Measurements from ENCODE around the gene FCHO1.
"Not testable (repeated sequence)": the region's sequence is repeated elsewhere in the genome, so short reads cannot be mapped to it uniquely, and the experiment has no call there.

DNA sequence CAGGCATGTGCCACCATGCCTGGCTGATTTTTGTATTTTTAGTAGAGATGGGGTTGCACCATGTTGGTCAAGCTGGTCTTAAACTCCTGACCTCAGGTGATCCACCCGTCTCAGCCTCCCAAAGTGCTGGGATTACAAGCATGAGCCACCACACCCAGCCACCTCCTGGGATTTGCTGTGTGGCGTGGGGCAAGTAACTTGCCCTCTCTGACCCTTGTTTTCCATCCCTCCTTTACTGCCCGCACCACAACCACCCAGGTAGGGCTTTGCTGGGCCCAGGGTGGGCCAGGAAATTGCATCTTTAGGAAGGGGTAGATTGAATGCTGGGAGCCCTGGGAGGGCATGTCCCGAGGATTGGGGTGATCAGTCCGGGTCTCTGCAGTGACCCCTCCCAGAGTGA lies 32.4 kb downstream of the FCHO1 start:
- TF ChIP-seq, protein P1, sequence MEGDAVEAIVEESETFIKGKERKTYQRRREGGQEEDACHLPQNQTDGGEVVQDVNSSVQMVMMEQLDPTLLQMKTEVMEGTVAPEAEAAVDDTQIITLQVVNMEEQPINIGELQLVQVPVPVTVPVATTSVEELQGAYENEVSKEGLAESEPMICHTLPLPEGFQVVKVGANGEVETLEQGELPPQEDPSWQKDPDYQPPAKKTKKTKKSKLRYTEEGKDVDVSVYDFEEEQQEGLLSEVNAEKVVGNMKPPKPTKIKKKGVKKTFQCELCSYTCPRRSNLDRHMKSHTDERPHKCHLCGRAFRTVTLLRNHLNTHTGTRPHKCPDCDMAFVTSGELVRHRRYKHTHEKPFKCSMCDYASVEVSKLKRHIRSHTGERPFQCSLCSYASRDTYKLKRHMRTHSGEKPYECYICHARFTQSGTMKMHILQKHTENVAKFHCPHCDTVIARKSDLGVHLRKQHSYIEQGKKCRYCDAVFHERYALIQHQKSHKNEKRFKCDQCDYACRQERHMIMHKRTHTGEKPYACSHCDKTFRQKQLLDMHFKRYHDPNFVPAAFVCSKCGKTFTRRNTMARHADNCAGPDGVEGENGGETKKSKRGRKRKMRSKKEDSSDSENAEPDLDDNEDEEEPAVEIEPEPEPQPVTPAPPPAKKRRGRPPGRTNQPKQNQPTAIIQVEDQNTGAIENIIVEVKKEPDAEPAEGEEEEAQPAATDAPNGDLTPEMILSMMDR (IDR thresholded peaks at IDR 0.05) = not testable (repeated sequence)
- not testable (repeated sequence) for TF ChIP-seq ZFX (IDR thresholded peaks at IDR 0.05; ENCODE audit: borderline replicate concordance)
